ELR (cell line): ENCODE measurements around the gene IFT88.

Source experiments
- DNase-seq: peaks from one replicate; pipeline ENCODE4 v3.0.0-alpha.2; 2015; ENCODE audit warnings: low read depth

IFT88 gene

DNA sequence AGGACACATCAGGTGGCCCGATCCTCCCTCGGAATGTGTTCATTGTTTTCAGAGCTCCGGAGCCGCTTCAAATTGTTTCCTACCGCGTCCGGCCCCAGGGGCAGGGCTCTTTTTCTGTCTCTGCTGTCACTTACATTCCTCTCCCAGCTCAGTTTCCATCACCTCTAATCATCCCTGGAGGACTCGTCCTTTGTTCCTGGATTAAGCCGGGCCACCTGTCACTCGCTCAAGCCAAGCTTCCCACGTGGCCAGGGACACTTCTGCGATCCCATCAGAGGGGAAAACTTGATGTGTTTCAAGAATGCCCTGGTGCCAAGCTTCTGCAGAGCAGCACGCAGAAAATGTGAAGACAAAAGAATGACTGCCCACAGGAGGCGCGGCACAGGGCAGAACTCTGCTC is 150.0 kb downstream of the IFT88 start:
- no peak for DNase-seq

DNA sequence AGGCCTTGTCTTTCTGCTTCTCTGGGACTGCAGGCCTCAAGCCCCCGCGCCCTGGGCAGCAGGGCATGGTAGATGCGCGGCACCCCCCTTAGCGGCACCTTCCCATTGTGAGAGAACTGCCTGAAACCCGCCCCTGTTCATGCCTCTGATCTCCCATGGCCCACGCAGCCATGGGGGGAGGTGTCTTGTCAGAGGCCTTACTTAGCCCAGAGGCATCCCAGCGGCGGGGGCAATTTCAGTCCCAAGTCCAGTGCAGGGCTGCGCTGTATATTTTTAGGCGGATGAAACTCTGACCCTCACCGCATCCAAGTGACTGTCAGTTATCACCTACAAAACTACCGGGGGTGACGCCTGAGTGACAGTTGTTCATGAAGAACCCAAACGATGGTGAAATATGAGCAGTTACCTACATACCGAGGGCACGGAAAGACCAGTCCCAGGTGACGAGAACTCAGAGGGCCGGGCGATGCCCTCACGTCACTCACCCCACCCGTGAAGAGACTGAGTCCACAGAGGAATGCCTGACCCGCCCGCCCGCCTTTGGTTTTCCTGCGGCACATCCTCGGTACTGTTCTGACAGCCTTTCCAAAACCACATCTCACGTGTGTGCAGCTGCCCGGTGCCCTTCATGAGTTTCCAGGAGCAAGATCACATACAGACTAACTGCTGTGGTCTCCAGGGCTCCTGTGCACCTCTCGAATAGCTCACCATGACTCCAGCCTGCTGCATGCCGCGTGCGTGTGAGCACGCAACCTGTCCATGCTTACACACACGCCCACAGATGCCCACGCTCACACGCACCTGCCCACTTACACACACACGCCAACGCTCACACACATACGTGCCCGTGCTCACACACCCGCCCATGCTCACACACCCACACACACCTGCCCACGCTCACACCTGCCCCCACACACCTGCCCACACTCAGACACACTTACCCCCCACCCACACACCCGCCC is 150.9 kb downstream of the IFT88 start:
- no peak for DNase-seq

DNA sequence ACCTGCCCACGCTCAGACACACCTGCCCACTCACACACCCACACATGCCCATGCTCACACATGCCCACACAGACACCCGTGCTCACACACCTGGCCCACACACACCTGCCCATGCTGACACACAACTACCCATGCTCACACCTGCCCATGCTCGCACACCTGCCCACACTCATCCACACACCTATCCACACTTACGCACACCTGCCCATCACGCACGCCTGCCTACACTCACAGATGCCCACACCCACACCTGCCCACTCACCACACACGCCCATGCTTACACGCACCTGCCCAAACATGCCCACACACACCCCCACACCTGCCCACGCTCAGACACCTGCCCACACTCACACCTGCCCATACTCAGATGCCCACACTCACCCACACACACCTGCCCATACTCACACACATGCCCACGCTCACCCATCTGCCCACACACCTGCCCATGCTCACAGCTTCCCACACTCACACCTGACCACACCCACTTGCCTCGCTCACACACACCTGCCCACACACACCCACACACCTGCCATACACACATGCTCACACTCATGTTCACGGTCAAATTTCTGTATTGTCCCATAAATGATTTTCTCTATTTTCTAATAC is 152.1 kb downstream of the IFT88 start:
- DNase-seq = no peak

DNA sequence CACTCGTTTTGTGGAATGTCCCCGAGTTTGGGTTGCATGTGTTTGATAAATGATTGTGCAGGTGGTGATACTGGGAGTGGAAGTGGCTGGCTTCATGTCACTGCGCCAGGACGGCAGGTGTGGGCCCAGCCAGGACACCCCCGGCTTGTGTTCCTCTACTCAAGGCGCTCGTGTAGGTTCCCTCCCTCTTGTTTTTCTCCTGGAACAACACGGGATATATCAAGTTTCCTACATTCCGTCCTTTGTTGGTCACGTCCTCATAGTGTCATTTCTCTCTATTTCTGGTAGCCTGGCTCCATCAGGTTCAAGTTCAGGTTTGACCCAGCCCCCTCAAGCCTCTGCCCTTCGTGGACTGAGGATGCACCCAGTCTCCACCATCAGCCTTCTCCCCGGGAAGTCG is 152.8 kb downstream of the IFT88 start:
- no peak for DNase-seq

DNA sequence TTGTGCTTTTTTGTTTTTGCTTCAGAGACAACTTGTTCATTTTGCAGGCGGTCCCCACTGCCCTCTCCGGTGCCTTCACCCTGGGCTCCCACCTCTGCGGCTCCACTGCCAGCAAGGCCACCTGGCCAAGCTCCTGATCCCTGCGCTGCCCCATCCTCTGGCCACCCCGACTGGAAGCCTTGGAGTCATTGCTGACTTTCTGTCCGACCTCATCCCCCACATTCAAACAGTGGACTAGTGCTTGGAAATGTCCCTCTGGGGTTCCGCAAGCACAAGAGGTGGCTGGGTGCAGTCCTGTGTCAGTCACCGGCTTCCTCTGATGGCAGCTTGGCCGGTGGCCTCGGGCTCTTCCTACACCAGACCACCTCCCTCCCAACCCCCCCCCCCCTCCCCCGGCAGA is 153.5 kb downstream of the IFT88 start:
- DNase-seq = no peak

DNA sequence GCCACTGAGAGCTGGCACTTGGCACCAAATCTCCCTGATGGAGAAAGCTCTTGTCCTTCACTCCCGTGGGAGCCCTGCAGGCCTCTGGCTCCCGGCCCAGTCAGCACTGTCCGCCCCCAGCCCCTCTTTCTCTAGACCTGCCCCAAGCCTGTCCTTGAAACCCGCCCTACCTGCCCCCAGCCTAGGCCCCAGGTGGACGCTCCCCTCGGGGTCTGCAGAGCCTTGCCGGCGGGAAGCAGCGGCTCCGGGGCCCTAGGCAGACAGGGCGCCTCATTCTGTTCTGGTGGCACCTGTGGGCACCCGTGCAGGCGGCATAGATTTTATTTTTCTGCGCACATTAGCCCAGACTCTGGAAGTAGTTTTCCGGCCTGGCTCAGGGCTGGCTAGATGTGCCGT is 154.1 kb downstream of the IFT88 start:
- no peak for DNase-seq

DNA sequence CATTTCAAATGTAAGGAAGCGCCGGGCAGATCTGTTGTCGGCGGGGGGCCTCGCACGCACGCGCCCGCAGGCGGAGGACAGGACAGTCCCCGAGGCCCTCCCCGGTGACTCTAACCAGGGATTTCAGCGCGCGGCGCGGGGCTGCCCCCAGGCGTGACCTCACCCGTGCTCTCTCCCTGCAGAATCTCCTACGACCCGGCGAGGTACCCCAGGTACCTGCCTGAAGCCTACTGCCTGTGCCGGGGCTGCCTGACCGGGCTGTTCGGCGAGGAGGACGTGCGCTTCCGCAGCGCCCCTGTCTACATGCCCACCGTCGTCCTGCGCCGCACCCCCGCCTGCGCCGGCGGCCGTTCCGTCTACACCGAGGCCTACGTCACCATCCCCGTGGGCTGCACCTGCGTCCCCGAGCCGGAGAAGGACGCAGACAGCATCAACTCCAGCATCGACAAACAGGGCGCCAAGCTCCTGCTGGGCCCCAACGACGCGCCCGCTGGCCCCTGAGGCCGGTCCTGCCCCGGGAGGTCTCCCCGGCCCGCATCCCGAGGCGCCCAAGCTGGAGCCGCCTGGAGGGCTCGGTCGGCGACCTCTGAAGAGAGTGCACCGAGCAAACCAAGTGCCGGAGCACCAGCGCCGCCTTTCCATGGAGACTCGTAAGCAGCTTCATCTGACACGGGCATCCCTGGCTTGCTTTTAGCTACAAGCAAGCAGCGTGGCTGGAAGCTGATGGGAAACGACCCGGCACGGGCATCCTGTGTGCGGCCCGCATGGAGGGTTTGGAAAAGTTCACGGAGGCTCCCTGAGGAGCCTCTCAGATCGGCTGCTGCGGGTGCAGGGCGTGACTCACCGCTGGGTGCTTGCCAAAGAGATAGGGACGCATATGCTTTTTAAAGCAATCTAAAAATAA is 154.7 kb downstream of the IFT88 start:
- peak; percentile 79 for DNase-seq

DNA sequence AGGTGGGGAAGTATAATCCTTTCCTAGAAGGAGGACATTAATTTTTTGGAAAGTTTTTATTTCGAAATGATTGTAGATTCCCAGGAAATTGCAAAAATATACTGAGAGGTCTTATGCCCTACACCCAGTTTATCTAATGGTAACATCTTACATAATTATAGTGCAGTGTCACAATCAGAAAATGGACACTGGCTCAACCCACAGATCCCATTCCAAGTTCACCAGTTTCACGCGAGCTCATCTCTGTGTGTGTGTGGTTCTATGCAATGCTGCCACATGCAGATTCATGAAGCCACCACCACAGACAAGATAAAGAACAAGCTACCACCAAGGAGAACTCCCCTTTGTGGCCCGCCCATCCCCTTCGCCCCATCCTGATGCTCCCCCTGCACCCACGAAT is 160.9 kb downstream of the IFT88 start:
- DNase-seq = no peak

DNA sequence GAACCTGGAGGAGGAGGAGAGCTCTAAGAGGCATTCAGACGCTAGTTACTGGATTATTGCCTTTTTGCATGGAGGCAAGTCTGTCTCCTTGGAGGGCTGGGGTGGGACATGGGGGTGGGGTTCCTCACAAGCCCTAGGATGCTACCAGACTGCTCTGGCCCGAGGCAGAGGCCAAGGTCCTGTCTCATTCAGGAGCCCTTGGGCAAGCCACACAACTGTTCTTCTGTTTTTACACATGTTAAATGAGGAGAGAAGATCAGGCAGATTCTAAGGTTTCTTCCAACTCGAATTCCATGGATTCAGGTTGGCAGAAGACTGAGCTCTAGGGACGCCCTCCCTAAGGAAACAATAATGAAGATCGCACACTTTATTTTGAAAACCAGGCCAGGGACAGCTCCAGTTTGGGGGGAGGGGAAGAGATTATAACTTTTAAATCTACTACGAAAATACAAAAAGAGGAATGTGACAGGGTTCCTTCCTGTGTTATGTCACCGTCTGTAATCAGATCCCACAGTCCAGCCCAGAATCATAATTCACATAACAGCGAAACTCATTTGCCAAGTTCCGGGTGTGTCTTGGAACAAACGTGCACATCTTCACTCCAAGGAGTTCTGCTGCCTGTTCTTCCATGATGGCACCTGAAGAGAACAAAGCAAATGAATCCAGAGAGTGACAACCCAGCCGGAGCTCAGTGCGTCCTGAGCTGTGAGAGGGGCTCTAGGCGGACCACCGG is 161.8 kb downstream of the IFT88 start:
- no peak for DNase-seq

DNA sequence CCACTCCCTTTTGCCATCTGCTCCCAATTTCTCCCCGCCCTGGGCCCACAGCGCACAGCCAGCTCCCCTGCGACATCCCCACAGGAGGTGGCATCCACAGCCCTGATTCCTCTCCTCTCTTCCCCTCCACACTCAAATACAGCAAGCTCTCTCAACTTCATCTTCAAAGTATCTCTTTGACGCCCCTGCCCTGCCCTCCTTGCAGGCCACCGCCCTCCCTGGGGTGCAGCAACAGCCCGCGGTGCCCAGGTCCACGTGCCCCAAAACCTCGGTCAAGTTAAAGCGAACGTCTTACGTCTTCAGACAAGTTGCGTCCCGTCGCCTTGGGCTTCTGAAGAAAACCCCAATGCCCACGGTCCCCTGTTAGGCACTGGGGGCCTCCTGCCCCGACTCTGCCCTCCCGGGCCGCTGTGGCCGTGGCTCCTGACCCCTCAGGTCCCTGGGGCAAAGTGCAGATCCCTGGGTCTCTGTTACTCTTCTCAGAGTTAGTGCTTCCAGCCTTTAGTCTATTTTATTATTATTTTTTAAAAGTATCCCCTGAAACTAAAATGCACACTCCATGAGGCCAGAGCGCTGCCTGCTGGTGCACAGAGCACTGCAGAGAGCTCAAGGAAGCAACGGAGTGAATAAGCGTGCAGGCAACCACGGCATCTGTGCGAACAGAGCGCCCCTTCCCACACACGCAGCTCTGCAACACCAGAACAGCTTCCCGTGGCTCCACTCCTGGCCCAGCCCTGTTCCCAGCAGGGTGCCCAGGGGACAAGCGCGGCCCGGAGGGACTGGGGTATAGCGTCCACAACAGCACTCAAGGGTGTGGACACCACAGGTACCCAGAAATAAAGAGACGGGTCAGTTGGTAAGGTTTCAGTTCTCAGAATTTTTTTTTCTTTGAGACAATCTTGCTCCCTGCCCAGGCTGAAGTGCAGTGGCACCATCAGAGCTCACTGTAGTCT is 163.0 kb downstream of the IFT88 start:
- no peak for DNase-seq

DNA sequence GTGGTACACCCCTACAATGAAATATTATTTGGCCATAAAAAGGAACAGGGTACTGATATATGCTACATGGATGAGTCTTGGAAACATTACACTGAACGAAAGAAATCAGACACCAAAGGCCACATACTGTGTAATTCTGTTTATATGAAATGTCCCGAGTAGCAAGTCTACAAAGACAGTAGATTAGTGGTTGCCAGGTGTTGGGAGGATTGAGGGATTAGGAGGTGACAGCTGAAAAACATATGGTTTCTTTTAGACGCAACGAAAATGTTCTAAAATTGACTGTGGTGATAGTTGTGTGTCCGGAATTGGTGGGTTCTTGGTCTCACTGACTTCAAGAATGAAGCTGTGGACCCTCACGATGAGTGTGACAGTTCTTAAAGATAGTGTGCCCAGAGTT is 171.7 kb downstream of the IFT88 start:
- DNase-seq = no peak

DNA sequence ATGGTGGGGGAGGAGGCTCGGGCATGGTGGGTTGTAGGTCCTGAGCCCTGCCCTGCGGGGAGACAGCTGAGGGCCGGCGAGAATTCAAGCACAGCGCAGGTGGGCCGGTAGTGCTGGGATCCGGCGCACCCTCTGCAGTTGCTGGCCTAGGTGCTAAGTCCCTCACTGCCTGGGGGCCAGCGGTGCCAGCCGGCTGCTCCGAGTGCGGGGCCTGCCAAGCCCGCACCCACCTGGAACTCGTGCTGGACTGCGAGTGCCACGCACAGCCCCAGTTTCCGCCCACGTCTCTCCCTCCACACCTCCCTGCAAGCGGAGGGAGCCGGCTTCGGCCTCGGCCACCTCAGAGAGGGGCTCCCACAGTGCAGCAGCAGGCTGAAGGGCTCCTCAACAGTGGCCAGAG is 173.1 kb downstream of the IFT88 start:
- DNase-seq = no peak
